Mammary epithelial cell (primary cell): ENCODE results near the gene DLG3.

Source experiments
- CTCF ChIP-seq, 2 donors: IDR thresholded peaks in 1 of 2; conservative IDR thresholded peaks in 1 of 2; 2 replicates each; pipeline ENCODE4 v1.5.1; 2011 to 2012; ENCODE audit warnings: inconsistent platforms in 2 of 2, low read length in 2 of 2, mild to moderate bottlenecking in 2 of 2, control low read depth in 1 of 2, low read depth in 1 of 2; ENCODE audit not compliant: insufficient read depth in 1 of 2; ENCODE audit errors: extremely low read depth in 1 of 2
- EZH2 ChIP-seq: IDR thresholded peaks from 2 replicates; pipeline ENCODE4 v1.6.1; 2012; ENCODE audit warnings: low read length, inconsistent platforms, borderline replicate concordance

- TF ChIP-seq CTCF (conservative IDR thresholded peaks at IDR 0.05 in 1 of 2, IDR thresholded peaks at IDR 0.05 in 1 of 2; ENCODE audit: extremely low read depth in 1 of 2, insufficient read depth in 1 of 2, low read depth in 1 of 2, low read length in 2 of 2) (no peak), EZH2 (no peak)
Observed at GRCh38 chrX:70552130-70552704, 107.6 kb downstream of the DLG3 start.
